ENCODE measurements around the gene AP3D1. TPM values are rescaled to one million over a fixed set of nuclear protein-coding genes. Genes with fewer than 3 reads are reported as not detected.
A peak's percentile ranks its signal among the peaks of the same experiment; 100 is the strongest.

AP3D1 gene
- total and polyA plus RNA-seq, 9 of the 15 experiments (the other 6 are each of a cell fraction or from before 2014, with no cell fraction given), result 1.2 to 86.1 (median 35.9) TPM

- TF ChIP-seq E2F6 (IDR thresholded peaks at IDR 0.05; ENCODE audit: borderline replicate concordance in 1 of 2, extremely low read depth in 1 of 2, insufficient read depth in 1 of 2, insufficient read length in 1 of 2, low read depth in 1 of 2, low read length in 1 of 2, poor library complexity in 1 of 2, severe bottlenecking in 1 of 2) (no peak), MIER1 (IDR thresholded peaks at IDR 0.05; ENCODE audit: low read depth) (no peak), ZBTB26 (CRISPR knock-in tag; IDR thresholded peaks at IDR 0.05) (peak; percentile 60; the same call in 1 of the 2 replicates), ZBTB40 (IDR thresholded peaks at IDR 0.05) (peak; percentile 75; the same call in 1 of the 2 replicates), ZBTB40 (CRISPR knock-in tag; IDR thresholded peaks at IDR 0.05) (no peak), ZNF668 (CRISPR knock-in tag; IDR thresholded peaks at IDR 0.05) (no peak), MCM2 (IDR thresholded peaks at IDR 0.05; ENCODE audit: low read depth) (peak; percentile 94), FOSL1 (tag; conservative IDR thresholded peaks at IDR 0.05) (0 out of 2 replicates have a peak, but pooled peaks have one; percentile 3), FOS (IDR thresholded peaks at IDR 0.05; ENCODE audit: extremely low read depth, insufficient read length) (no peak), TARDBP (IDR thresholded peaks at IDR 0.05) (no peak), ZNF436 (CRISPR knock-in tag; IDR thresholded peaks at IDR 0.05) (no peak), ARID3B (CRISPR knock-in tag; IDR thresholded peaks at IDR 0.05; ENCODE audit: borderline replicate concordance) (no peak)
Observed at GRCh38 chr19:2055931-2056836, 95.2 kb downstream of the AP3D1 start (continued).
